Measurements from ENCODE around the gene BEAN1.
"Not testable (repeated sequence)": the region's sequence is repeated elsewhere in the genome, so short reads cannot be mapped to it uniquely, and the experiment has no call there.

BEAN1 gene

GRCh38 chr16:66486199-66486772 lies 59.2 kb downstream of the BEAN1 start:
- no peak for DNase-seq (ENCODE audit: low spot score)

GRCh38 chr16:66486773-66487579 lies 59.9 kb downstream of the BEAN1 start:
- DNase-seq (ENCODE audit: low spot score): peak; percentile 75

- DNase-seq (ENCODE audit: low spot score): no peak
Measured at GRCh38 chr16:66487580-66488275, 60.6 kb downstream of the BEAN1 start.

- DNase-seq (ENCODE audit: low spot score): no peak
Measured at GRCh38 chr16:66488505-66488904, 61.4 kb downstream of the BEAN1 start.

DNA sequence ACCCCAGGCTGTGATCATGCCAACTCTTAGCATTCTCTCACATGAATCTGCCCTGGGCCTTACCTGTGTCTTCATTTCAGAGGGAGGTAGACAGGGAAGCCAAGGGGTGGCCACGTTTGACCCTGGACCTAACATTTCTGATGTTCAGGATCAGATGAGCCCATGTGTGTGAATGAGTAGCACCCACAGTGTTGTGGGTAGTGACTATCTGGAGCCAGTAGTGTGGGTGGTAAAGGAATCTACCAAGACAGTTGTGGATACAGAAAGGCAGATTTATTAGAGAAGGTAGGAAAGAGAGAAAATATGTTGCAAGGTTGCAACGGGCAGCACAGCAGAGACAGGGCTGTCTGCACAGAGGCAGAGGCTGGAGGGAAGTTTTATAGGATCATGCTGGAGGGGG lies 62.3 kb downstream of the BEAN1 start:
- no peak for DNase-seq (ENCODE audit: low spot score)

- DNase-seq (ENCODE audit: low spot score): no peak
Measured at GRCh38 chr16:66489818-66490217, 62.7 kb downstream of the BEAN1 start.

DNA sequence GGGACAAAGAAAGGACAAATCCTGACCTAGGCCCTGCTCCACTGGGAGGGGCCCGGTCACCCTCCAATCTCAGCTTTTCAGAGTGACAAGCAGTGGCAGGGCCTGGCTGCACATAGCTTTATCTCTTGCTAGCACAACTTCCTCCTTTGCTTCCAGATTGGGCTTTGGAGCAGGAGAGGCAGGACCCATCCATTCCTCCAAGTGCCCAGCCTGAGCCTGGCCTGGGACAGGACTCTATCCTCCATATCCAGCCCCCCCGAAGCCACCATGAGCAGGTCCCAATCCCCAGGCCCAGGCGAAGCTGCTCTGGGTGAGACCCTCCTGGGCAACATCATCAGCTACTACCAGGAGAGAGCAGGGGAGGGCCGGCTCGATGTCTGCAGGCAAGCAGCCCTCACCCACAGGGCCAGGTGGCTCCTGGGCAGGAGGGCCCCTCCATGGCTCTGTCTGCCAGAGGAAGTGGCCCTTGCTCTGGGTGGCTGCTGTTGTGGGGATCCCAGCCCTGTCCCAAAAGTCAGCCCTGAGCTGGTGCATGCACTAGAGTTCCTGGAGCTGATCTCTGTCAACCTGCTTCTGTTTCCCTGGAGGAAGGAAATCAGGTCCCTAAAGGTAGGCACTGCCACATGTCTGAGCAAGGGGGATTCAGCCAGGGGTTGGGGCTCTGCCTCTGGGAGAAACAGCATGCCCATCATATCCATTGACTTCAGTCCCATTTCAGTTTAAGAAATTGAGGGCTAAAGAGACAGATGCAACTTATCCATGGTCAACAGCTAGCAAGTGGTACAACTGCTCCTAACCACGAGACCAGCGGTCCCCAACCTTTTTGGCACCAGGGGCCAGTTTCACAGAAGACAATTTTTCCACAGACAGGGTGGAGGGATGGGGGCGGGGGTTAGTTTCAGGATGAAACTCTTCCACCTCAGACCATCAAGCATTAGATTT lies 64.0 kb downstream of the BEAN1 start:
- DNase-seq (ENCODE audit: low spot score): no peak

DNA sequence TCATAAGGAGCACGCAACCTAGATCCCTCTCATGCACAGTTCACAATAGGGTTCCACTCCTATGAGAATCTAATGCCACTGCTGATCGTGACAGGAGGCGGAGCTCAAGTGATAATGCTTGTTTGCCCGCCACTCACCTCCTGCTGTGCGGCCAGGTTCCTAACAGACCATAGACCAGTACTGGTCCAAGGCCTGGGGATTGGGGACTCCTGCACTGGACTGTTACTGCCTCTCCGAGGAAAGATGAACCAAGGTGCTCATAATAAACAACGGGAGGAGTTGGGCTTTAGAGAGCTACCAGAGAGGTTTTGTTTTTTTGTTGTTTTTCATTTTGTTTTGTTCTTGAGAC lies 64.6 kb downstream of the BEAN1 start:
- no peak for DNase-seq (ENCODE audit: low spot score)

GRCh38 chr16:66493490-66494401 lies 66.7 kb downstream of the BEAN1 start:
- DNase-seq (ENCODE audit: low spot score): no peak

DNA sequence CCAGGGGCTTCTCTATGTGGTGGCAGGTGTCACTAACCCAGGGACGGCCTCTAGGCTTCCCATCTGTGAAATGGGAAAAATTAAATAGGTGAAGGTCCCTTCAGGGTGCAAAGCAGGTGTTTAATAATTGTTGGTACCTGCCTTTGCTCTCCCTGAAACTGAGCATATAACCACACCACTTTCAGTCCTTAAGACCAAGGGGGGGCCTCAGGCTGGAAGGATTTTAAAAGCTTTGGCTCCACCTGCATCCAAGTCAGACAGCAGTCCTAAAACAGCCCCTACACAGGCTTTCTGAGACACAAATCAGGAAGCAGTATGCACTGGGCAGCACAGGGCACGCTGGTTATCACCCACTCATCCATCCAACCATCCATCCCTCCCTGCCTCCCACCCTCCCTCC lies 67.8 kb downstream of the BEAN1 start:
- no peak for DNase-seq (ENCODE audit: low spot score)

DNA sequence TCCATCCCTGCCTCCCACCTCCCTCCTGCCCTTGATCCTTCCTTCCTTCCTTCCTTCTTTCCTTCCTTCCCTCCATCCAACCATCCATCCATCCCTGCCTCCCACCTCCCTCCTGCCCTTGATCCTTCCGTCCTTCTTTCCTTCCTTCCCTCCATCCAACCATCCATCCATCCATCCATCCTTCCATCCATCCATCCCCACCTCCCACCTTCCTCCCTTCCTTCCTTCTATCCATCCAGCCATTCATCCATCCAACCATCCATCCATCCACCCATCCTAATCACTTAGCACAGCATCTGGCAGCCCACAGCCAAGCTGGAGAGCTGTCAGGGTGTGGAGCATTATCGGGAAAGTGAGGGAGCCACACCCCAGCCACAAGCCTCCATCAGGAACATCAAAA lies 68.3 kb downstream of the BEAN1 start:
- no peak for DNase-seq (ENCODE audit: low spot score)

- not testable (repeated sequence) for DNase-seq (ENCODE audit: low spot score)
Measured at GRCh38 chr16:66496226-66496625, 69.1 kb downstream of the BEAN1 start.

DNA sequence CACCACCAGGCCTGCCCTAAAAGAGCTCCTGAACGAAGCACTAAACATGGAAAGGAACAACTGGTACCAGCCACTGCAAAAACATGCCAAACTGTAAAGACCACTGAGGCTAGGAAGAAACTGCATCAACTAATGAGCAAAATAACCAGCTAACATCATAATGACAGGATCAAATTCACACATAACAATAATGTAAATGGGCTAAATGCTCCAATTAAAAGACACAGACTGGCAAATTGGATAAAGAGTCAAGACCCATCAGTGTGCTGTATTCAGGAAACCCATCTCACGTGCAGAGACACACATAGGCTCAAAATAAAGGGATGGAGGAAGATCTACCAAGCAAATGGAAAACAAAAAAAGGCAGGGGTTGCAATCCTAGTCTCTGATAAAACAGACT lies 70.8 kb downstream of the BEAN1 start:
- DNase-seq (ENCODE audit: low spot score): not testable (repeated sequence)

DNA sequence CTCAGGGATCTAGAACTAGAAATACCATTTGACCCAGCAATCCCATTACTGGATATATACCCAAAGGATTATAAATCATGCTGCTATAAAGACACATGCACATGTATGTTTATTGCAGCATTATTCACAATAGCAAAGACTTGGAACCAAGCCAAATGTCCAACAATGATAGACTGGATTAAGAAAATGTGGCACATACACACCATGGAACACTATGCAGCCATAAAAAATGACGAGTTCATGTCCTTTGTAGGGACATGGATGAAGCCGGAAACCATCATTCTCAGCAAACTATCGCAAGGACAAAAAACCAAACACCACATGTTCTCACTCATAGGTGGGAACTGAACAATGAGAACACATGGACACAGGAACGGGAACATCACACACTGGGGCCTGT lies 74.5 kb downstream of the BEAN1 start:
- not testable (repeated sequence) for DNase-seq (ENCODE audit: low spot score)

- no peak for DNase-seq (ENCODE audit: low spot score)
Measured at GRCh38 chr16:66502020-66502913, 75.2 kb downstream of the BEAN1 start.

DNA sequence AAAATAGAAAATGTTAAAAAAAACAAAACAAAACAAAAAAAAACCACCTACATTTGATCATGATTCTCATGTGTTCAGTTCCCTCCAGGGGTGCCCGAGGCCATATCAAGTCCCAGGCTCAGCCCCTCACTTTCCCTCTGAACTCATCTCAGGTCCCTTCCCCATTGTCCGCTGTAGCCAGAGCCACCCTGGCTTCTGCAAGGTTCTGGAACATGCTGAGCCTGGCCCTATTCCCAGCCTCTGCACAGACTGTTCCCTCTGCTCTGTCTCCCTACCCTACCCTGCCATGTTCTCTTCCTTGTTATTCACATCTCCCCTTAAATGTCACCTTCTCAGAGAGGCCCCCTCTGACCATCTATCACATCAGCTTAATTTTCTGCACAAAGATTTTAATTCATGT lies 75.9 kb downstream of the BEAN1 start:
- DNase-seq (ENCODE audit: low spot score): no peak

DNA sequence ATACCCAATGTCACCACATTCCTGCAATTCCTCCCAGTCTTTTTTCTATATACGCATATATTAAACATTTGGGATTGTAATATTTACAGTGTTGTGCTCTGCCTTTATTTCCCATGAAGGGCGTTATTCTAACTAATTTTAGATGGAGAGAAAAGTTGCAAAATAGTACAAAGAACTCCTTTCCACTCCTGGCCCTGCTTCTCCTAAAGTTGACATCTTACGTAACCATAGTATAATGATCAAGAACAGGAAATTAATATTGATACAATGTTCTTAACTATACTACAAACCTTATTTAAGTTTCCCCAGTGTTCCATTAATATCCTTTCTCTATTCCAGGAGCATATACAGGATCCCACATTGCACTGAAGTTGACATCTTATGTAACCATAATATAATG lies 76.5 kb downstream of the BEAN1 start:
- DNase-seq (ENCODE audit: low spot score): no peak

- no peak for DNase-seq (ENCODE audit: low spot score)
Measured at GRCh38 chr16:66507731-66508239, 80.7 kb downstream of the BEAN1 start.

- DNase-seq (ENCODE audit: low spot score): no peak
Measured at GRCh38 chr16:66508248-66508913, 81.3 kb downstream of the BEAN1 start.
